HG03565 (cell line): Measurements from ENCODE around the gene SPTA1.

Source experiments
- ATAC-seq: cut with Tn5 transposase; IDR thresholded peaks from one replicate; pipeline ENCODE4 v1.9.1; 2021; ENCODE audit warnings: mild to moderate bottlenecking, moderate library complexity; ENCODE audit not compliant: unreplicated experiment

The SPTA1 gene

DNA sequence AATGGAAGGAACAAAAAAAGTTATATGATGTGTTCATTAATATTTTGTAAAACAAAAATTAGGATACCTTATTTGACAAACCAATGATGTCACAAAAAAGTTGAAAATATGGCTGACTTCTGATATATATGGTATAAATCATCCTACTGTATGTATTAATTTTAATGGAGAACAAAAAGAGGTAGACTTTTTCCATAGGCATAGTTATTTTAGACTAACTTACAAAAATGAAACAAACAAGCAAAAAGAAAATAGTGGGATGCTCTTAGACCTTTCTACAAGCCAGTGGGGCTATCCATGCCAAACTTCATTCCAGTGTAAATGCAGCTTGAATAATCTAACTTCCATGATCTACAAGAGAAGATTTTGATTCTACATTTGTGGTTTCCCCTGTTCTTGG, 522 bp upstream of the SPTA1 start:
- ATAC-seq, result no peak

DNA sequence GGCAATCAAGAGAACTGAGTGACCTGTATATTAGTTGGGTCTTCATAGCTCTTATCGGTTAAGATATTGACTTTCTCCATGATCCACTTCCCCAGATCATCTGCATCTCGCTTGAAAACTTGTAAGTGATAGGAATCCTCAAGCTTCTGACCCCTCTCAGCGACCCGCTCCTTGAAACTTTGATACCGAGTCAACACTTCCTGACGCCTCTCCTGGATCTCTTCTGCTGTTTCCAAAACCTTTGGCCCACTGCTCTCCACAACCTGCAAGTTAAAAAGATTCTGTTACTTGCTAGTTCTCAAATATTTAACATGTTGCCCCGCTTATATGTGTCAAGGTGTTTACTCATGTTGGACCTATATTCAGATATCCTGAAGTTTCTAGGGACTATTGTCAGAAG, 1.4 kb downstream of the SPTA1 start:
- ATAC-seq, result no peak

DNA sequence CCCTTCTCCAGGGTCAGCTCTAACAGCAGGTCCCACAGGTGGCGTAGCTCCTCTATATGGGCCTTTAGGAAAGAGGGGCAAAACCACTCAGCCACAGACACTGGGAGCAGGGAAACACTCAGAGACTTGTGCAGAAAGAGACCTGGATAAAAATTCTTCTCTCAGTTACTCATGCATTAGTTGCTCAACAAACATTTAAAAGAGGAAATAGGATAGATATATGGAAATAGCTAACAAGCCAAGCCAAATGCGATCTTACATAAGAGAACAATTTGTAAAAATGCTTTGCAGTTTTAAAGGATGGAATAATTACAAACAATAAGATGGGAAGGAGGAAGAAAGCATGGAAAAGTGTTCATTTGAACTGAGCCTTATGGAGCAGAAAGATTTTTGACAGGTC, 4.9 kb downstream of the SPTA1 start:
- ATAC-seq, result no peak

DNA sequence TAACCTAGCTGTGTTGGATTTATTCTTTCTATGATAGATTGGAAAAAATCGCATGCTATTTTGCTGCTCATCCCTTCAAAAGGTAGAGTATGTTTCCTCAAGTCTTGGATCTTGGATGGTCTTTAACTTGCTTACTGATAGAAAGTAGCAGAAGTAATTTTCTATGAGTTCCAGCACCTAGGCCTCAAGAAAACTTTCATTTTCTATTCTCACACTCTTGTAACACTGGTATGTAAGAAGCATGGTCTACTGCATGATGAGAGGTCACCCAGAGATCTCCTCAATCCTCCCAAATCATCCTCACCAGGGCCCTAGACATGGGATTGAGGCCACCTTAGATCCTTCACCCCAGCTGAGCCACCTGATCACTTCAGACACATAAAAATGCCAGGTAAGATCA, 7.2 kb downstream of the SPTA1 start:
- no peak for ATAC-seq

DNA sequence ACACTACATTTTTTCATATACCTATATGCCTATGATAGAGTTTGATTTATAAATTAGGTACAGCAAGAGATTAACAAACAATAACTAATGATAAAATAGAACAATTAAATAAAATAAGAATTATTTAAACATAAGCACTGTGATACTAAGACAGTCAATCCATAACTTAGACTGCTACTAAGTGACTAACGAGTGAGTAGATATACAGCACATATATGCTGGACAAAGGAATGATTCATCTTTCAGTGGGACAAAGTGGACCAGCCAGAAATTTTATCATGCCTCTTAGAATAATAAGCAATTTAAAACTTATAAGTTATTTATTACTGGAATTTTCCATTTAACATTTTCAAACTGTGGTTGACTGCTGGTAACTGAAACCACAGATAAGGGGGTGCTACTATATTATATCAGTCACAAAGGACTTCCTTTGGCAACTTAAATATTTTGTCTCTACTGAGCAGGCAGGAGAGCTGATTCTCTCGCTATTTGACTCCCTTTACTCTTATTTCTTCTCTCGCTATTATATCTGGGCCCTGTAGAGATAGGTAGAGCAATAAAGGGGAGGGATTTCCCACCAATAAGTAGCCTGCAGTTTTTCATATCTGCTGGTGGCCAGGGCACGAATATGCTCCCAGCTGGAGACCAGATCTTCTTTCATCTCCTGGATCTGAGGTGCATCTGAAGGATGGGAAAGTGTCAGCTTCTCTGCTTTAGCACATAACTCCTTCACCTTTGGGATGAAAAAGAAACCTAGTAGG, 10.8 kb downstream of the SPTA1 start:
- ATAC-seq, result no peak

DNA sequence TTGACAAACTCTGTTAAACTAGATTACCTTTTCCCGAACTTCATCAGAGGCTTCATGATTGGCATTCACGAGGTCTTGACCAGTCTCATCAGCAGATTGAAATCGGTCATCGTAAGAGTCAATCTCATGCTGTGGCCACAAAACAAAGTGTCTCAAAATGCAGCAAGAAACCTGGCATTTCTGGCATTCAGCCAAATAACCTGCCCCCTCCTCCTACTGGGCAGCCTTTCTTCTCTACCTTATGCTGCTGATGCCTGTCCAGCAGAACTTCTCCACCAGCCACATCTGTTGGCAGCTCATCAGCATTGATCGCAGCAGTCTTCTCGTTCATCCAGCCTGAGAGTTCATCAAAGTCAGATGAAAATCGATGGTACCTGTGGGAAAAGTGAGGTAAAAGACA, 12.2 kb downstream of the SPTA1 start:
- ATAC-seq, result no peak

DNA sequence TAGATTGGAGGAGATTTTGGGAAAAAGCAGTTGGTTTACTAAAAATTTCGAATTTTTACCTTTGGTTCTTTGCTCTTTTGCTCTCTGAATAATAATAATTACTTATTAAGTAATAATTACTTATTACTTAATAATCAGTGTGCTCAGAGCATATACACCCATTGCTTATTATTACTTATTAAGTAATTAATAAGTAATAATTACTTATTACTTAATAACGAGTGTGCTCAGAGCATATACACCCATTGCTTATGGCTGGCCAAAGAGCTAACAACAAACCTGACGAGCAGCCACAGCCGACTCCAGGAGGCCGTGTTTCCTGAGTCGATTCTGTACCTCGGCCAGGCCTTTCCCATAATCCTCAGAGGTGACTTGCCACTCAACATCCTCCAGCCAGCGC, 20.5 kb downstream of the SPTA1 start:
- no peak for ATAC-seq

DNA sequence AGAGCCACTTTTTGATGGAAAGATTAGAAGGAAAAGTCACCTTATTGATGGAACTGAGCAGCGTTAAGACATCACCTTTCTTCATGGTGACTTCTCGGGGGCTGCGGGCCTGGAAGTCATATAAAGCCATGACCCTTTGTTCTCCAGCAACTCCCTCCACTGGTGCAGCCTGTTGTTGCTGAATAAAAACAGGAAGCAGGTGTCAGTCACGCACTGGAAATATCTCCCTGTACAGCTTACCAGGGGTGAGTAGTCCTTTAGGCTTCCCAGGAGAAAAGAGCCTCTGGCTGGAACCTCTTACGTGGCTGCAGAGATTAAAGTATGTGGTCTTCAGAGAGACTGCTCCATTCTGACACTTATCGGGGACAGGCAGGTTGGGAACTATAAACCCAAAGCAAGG, 31.9 kb downstream of the SPTA1 start:
- no peak for ATAC-seq

DNA sequence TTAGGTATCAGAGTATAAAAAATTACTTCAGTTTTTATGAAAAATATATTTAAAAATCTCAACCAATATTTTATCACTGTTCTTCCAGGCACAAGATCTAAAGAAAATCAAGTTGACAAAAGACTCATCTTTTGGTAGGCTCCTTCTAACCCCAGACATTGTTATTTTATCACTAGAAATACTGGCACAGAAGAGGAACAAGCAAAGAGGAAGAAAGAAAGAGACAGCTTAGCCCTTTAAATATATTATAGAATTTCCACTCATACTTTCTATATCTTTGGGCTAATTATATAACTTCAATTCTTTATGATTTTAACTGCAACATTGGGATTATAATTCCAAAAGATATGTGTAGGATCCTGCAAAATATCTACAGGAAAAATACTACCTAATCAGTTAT, 32.4 kb downstream of the SPTA1 start:
- no peak for ATAC-seq

DNA sequence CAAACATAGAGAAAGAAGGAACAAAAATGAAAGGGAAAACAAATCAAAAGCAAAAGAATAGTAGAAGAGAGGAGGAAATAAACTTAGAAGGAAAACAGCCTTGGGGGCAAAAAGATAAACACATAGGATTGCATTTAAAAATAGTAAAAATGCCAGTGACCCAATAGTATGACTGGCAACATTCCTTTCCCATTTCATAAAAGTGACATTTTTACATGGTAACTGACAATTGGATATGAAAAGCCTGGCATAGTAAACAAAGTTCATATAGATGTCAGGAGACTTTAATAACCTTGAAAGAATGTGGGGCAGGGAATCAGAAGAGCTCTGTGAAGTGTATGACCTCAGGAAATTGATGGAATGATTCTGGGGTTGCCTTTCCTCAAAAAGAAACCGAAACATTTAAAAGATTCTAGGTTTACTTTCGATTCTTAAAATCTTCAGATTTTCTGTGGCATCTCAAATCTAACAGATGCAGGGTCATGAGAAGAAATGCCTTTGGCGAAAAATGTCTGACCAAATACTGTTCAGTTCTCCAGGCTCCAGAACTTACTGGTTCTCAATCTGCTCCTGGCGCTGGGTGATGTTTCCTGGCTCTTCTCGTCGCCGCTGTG, 33.7 kb downstream of the SPTA1 start:
- no peak for ATAC-seq

DNA sequence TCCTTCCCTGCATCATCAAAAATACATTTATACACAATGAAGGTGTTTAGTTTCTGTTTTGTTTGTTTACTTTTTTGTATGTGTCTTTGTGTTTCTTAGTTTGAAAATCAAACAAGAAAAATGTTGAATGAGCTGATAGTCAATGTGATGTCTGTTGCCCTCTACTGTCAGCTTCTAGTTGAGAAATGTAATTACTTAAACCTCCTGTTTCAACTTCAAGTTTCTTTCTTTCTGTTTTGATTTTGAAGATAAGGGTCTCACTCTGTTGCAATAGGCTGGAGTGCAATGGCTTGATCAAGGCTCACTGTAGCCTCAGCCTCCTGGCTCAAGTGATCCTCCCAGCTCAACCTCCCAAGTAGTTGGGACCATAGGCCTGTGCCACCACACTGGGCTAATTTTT, 37.5 kb downstream of the SPTA1 start:
- ATAC-seq, result no peak

DNA sequence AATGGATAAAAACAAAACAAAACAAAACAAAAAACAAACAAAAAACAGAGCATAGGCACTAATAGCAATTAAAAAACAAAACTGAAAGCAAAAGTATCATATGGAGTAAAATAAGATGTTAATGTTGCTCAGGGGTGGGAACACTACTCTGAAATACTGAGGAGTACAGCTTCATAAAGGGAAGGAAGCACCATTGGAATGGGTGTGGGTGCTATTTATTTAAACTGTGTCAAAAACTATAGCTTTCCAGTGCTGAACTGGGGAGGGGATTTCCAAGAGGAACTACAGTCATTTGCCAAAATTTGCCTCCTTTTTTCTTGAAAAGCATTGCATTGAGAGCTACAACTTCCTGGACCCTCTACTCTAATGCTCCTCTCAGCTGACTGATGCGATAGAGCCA, 40.0 kb downstream of the SPTA1 start:
- no peak for ATAC-seq

DNA sequence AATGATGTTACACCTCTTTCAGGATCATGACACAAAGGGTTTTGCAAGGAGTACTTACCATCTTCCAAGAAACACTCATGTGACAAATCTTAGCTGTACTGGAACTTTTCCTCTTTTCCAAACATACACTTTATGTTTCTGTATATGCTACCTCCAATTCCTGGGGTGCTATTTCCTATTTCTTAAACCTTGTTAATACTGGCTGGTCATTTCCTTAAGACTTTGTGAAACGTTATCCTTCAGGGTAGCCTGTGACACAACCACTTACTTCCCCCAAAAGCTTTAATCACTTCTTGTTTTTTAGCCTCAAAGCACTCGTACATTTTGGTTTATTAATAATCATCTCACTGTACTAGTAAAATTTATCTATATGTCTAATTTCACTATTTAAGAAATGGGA, 42.1 kb downstream of the SPTA1 start:
- no peak for ATAC-seq

DNA sequence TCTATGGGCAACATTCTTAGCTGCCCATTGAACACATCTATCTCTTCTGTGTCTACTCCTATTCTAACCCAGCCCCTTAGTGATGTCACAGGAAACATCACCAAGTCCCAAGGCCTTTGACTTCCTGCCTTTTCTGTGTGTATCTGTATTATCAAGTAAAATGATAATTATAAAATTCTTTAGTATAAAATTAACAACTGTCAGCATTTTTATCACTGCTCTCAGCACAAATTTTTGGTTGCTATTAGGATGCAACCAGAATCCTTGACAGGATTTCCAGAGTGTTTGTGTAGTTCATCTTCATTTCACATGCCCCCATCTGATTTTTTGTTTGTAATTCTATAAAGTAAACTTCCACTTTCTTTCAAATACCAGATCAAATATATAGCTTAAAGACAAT, 47.6 kb downstream of the SPTA1 start:
- no peak for ATAC-seq

DNA sequence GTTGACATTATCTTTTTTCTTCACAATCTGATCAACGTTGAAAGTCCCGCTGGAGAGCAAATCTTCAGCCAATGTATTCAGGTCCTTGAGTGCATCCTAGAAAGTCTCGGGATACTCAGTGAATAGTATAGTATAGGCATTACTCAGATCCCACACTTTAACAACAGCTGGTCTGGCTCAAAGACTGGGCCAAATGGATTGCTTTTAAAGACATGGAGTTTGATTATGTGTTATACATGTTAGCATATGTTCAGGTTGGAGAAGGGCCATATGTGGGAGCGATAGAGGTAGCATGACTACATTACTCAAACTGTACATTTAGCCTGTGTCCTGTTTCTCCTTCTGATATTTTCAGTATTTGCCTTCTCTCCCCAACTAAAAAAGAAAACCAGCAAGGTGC, 48.4 kb downstream of the SPTA1 start:
- no peak for ATAC-seq

DNA sequence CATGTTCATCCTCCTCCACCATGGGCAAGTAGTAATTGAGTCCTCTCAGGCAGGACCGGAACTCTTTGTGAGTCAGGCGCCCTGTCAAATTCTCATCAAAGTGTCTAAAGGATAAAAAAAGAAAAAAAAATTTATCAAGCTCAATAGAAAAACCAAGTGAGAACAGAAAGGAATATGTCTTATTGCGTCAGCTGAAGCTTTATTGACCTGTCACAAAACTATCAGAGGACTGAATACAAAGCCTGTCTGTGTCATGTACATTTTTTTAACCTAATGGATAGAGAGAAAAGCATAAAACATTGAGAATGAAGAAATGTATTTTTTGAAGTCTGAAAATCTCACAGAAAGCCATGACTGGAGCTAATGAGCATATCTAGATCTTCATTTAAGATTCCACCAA, 72.8 kb downstream of the SPTA1 start:
- no peak for ATAC-seq

DNA sequence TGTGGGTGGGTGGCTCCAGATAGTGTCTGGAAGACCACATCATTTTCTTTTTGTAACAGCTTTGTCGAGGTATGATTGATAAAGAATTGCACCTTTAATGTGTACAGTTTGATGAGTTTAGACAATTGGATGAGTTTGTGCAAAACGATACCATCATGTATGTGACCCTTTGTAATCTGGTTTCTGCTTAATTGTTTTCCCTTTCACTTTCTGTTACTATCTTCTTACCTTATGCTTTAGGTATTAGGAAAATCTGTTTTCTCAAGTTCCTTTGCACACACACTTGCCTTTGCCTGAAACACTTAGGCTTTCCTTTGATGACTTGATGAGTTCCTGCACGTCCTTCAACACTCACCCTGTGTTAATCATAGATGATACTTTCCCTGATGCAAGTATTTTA, 74.6 kb downstream of the SPTA1 start:
- no peak for ATAC-seq

DNA sequence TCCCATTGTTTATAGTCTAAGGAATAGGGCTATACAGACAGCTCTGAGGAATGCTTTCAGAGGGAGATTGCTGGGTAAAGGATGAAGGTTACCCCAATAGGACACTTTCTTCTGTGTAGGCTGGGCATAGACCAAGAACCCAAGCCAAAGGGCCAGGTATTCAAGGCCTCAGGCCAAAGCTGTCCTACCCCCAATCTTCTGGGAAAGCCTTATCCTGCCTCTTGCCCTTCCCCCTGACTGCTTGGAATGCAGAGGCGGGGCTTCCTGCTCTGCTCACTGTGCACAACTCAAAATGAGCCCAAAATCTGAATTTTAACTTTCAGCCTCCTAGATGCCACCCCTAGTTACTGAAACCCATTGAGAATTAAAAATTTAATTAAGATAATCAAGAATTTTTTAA, 79.2 kb downstream of the SPTA1 start:
- no peak for ATAC-seq

DNA sequence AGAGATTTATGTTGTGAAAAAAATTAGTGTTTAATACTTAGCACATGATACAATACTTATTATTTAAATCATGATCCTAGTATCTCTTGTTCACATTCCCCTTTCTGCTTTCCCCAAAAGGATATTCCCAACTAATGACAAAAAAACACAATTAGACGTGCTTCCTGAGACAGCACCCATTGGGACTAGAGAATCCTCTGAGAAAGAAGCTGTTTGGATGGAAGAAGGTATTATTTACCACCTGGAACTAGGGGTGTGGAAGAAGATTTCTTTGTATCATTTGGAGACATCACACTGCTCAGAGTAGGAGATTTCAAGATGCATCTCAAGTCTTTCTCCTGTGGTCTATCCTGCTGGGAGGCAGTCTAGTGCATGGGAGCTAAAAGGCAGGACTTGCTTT, 81.5 kb downstream of the SPTA1 start, which contains the start of gene OR10Z1:
Gene OR10Z1 (plus strand): TSS at position 301 of the 400 bp plus-strand sequence. CDS start 1,171 bp downstream, outside the sequence.
- no peak for ATAC-seq

DNA sequence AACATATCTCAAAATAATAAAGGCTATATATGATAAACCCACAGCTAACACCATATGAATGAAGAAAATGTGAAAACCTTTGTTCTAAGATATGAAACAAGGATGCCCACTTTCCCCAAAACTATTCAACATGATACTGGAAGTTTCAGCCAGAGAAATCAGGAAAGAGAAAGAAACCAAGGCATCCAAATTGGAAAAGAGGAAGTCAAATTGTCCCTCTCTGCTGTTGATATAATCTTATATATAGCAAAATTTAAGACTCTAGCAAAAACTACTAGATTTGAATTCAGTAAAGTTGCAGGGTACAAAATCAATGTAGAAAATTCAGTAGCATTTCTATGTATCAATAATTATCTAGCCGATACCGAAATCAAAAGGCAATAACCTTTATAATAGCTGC, 85.8 kb downstream of the SPTA1 start:
- no peak for ATAC-seq

DNA sequence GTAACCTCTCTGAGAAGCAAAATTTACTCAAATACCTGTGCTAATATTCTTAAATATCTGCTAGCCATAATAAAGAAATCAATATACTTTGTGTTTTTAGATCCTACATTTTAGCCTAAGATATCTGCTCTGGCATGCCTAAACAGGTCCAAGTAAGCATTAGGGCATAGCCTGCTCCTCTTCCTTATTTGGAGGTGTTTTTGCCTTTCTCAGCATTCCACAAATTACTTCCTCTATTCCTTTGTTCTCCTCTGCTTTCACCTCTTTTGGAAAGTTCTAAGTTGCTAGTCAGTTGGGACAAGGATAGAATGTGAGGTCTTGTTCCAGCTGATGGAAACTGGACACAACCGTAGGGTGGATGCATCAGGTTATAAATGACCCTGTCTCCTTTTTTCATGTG, 99.6 kb downstream of the SPTA1 start:
- ATAC-seq, result no peak

DNA sequence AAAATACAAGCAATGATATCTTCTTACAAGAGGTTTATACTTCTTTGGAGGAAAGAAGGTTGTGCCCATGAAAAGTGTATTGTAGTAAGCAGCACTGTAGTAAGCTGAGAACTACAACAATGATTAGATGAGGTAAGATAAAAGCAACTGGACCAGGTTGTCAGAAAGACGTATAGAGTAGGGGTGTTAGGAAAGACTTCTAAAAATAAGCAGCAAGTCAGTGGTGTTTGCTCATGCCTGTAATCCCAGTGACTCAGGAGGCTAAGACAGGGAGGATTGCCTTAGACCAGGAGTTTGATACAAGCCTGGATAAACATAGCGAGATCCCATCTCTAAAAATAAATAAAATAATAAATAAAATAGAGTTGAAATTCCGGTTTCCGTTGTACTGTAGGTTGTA, 102.6 kb downstream of the SPTA1 start:
- ATAC-seq, result no peak

DNA sequence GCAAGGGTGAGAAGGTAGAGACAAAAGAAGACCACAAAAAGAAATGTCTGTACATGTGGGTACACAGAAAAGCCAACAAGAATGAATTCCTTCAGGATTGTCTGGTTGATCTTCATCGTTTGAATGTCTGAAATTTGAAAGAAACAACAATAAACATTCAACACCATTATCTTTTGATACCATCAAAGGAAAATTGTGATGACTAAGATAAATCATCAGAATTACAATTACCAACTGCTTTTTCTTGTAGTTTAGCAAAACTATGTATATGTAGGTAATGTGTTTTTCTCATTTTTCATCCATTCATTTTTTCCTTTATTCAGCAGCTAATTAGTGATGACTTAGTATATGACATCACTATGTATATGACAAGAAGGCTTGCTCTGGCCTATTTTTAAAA, 106.8 kb downstream of the SPTA1 start, which contains the start of gene OR10X1:
Gene OR10X1 (minus strand): TSS at position 167 of the 400 bp plus-strand sequence. CDS start 0 bp downstream, at position 167.
- no peak for ATAC-seq
